NCI-H1105 (cell line): Measurements from ENCODE around the gene RBFOX1.

Experiments used
- DNase-seq: peaks from one replicate; lab custom pipeline; 2025; lab: John Stamatoyannopoulos, UW

Gene RBFOX1

DNA sequence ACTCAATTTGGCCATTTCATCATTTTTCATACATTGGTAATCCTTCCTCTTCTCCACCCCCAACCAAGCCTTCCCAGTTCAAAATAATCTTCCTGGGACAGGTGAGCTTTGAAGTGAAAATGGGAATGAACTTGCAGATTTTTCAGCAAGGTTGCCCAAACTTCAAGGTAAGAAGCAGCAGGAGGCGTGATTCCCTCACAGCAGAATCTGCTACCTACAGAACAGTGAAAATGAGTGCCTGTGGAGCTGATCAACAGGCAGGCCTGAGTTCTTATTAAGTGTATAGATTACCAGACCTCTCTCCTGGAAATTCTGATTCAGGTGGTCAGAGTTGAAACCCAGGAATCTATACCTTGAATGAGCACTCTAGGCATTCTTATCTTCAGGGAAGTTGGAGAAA lies 356.6 kb downstream of the RBFOX1 start:
- DNase-seq, result no peak

DNA sequence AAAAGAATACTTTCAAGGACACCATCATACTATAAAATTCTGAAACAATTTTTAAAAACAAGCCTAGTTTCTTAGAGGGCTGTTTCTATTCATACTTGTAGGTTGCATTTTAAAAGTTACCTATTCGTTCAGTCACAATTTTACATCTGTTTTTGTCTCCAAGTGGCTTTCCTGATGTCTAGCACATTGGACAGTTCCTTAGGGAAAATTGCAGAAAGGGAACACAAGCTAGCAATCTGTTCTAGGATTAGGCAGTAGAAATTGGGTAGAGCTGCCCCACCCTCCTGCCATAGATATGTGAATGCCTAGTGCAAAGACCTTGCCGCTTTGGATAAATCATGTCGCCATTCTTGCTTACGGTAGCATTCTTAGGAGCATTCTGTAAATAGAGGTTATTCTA lies 358.9 kb downstream of the RBFOX1 start:
- no peak for DNase-seq

DNA sequence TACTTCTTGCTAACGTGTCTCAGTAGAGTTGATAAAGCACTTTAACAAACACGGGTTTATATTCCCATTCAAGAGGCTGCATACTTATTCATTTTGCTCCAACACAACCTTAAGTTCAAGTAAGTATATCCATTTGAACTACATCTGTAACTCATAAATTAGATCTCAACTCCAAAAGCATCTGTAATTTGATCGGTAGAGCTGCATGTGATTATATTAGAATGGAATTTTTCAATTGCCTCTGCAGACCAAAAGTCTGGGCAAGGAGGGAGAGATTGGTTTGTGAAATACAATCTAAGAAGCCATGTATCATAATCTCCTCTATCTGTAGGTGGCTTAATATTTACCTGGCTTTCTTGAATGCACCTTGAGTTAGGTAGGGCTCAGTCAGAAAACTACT lies 371.0 kb downstream of the RBFOX1 start:
- no peak for DNase-seq

DNA sequence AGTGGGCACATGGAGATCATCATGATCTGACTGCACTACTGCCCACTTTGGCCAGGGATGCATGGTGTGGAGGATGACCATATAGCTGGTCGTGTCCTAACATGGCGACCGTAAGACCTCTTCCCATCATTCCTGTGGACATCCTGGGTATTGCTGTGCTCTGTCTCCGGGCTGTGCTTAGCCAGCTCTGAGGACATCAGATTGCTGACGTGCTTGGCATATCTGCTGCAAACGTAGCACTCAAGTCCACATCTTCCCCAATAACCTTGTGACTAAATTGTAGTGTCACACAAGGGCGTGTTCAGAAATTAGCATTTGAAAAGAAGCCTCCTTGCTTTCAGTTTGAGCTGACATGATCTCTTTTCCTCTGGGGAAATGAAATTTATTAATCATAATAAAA lies 373.2 kb downstream of the RBFOX1 start:
- no peak for DNase-seq

DNA sequence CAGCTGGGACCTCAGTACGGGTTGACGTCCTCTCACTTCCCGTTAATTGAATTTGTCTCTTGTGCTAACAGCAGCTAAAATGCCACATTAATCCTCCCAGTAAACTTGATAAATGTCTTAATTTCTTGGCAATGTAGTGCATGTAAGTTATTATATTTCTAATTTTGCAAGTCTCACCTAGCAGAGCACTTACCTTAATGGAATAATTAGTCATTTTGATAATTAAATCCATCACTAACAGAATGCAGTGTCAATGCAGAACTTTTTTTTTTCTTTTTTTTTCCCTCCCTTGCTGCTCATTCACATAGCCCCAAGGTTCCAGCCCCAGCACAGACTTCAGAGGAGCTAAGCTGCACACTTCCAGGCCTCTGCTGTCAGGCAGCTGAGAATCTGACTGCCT lies 376.5 kb downstream of the RBFOX1 start:
- DNase-seq, result no peak

DNA sequence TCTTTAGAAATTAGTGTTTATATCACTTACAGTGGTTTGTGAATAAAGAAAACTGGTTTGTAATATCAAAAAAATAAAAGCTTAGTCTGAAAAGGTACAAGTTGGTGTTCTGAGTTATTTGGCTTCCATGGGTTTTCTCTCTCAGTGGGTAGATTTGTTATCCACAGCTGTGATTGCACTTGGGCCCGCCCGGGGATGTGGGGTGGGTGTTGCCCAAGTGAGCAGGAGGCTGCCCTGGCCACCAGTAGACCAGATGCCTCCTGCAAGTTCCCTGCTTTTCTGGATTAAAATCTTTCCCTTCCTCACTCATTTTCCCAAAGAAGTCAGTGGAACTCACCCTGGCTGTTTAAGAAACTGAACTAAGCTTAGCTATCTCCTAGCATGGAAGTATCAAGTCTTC lies 380.6 kb downstream of the RBFOX1 start:
- no peak for DNase-seq

DNA sequence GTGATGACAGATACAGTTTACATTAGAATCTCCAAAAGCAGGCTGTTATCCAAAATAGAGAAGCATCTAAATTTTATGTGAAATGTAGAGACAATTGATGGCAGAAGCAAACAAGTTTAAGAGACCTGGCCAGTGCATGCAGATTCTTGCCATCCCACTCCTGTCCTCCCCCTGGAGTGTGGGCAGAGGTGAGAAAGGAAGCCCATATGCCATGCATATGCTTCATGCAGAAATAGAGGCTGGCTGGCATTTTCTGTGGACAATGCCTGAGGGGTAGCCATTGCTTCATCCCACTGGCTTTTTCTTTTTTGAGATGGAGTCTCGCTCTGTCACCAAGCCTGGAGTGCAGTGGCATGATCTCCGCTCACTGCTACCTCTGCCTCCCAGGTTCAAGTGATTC lies 382.1 kb downstream of the RBFOX1 start:
- DNase-seq, result no peak

DNA sequence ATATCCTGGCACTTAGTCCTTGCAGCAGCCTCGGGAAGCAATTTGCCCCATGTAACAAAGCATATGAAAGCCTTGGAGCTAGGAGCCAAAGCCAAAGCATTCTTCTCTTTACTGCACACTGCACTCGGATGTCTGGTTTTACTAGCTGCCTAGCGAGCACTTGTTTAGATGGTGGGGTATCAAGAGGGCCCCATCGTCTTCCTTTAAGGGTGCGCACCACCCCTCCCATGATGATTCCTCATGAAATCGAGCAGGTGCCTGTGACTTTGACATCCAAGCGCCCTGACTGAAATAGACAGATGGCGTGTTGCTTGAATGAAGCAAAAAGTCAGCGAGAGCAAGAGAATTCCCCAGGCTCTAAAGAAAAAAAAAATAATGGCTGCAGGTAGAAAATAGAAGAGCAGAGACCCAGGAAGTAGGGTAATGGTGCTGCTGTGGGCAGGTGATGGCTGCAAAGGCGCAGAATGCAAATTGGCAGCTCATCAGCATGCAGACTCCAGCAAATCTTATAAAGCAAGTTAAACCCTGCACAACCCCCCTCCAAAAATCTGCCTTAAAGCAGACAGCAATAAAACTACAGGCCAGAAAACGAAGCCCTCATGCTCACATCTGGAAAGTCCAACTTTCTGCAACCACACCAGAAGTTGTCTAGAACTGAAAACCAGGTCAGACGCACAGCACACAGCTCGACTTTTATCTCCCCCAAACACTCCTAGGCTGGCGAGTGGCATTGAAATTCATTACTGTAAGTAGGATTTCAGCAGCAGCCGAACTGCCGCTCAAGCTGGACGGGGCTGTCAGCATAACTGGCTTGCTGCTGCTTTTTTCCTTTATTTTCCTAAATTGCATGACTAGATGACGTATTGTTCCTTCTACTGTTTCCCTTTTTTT lies 384.3 kb downstream of the RBFOX1 start:
- no peak for DNase-seq

DNA sequence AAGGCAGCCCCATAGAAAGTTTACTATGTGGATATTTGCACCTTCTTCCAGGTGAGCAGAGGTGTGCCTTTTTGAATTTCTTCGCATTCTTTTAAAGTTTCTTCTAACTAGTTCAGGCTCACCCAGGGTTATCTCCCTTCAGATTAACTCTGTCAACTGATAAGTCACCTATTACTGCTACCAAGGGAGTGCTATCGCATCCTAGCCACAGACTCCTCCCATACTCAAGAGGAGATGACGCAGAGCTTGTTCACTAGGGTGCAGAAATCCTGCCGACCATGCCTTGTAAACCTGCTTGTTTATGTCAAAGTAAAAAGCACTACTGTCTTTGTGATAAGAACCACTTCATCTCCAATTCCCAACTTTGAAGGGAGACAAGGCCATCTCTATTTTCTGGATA lies 390.1 kb downstream of the RBFOX1 start:
- DNase-seq, result no peak

DNA sequence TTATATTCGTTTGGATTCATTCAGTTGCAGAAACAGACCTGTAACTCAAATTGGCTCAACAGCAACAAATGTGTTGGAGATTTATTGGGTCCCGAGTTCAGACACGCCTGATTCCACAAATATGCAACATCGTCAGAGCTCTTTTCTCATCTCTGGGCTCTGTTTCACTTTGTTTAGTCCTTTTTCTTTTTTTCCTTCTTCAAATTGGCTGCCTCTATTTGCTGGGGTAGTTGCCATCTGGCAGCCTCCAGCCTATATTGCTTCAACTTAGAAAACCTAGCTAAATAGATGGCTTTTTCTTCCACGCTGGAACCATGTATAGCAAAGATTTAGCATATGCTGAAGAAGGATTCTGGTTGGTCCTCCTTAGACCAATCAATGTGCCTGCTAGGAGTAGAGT lies 398.5 kb downstream of the RBFOX1 start:
- DNase-seq, result no peak

DNA sequence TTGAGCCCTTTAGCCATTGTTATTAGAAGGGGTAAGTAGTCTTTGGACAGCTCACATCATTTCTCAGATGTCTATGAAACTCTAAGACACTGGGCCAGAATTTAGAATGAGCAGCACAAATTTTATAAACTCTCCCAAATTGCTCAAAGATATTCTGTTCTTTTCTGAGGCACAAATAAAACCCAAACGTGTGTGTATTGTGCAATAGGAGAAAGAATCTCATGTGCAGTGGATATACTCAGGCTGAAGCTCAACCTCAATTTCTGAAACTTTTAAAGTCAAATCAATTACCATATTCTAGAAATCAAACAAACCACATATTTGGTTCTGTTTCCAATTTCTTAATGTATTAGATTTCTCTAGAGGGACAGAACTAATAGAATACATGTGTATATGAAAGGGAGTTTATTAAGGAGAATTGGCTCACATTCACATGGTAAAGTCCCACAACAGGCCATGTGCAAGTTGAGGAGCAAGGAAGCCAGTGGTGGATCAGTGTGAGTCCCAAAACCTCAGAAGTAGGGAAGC lies 403.6 kb downstream of the RBFOX1 start:
- no peak for DNase-seq

DNA sequence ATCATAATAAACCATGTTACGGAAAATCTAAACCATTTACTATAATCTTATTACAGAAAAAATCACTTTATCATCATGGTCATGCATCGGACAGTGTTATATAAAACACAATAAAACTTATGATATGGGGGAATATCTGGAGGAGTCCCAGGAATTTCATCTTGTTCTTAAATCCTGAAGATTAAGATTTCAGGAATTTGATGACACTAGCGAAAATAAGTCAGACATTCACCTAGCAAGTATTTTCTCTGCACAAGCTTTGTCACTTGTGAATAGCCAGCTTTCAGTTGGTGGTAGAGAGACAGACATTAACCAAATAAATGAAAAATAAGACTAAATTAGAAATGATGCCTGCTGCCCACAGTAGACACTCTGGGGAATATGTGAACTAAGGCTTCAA lies 410.0 kb downstream of the RBFOX1 start:
- DNase-seq, result no peak

DNA sequence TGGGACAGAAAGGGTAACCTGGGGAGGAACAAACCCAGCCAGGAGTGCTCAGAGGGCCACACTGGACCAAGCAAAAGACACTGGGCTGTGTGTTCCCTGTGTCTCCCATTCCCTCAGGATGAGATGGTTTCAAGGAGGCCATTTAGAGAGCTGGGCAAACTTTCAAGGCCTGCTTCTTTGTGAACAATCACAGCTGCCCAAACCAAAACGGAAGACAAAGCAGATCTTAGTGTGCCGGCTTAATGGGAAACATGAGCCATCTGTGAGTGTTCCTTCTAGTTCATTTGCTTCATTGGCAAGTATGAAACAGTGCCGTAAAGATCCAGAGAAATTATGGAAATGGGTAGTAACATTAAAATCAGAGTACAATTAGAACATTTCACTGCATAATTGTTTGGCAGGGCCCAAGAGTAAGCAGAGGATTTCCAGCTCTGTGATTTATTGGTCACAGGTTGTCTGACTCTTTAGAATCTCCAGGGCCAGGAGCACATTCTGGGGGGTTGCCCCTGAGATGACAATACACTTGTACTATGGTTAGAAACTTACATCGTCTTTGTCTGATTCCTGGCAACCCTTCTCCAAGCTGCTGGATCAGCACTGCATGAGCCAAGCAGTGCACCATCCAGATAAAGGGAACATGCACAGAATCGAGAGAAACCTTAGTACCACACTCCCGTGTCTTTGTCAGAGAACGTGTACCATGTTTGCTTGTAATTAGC lies 412.1 kb downstream of the RBFOX1 start:
- DNase-seq, result no peak

DNA sequence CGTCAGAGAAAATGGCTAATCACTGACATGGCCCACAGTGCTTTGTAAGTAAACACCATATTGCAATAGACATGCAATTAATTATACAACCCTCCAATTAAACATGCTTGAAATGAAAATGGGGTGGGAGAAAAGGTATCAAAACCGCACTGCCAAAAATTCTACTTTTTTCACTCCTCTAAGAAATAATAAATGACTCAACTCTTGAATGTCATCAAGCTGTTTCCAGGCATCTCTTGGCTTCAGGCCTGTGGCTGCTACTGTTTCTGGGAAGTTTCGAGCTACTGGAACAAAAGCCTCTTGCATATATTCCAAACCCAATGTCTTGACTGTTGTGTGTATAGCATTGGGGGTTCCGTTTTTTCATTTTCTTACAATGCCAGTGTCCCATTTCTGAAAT lies 412.6 kb downstream of the RBFOX1 start:
- no peak for DNase-seq

DNA sequence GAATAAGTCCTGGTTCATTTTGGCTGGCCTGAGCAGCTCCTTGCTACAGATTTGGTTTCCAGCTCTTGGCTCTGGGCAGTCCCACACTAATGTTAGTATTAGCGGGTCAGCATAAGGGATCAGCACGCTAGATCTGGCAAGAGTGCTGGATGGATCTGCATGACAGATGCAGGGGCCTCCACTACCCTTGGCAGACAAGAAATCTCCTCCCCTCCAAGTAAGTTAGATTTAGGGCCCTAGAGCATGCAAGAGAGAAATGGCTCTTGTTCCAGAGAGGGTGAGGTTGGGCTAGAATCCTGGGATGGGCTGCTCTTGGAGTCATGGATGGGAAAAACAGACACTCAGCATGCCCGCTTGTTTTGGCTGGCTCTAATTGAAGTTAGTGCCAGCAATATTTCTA lies 414.3 kb downstream of the RBFOX1 start:
- no peak for DNase-seq

DNA sequence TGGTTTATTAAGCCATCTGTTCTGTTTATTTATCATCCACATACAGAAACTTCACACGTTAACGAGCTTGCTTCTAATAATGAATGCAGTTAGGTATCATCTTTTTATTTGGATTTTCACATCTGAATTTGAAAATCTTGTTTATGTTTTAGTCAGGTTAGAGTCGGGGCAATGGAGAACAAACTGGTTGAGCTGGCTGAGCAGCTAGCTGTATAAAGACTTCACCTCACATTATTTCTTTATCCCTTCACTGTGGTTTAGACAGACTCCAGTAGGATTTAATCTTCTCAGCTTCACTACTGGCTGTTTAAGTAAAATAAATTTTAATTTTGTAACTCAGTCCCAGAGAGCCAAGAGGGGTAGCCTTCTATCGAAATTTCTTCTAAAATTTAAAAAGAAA lies 415.9 kb downstream of the RBFOX1 start:
- no peak for DNase-seq

DNA sequence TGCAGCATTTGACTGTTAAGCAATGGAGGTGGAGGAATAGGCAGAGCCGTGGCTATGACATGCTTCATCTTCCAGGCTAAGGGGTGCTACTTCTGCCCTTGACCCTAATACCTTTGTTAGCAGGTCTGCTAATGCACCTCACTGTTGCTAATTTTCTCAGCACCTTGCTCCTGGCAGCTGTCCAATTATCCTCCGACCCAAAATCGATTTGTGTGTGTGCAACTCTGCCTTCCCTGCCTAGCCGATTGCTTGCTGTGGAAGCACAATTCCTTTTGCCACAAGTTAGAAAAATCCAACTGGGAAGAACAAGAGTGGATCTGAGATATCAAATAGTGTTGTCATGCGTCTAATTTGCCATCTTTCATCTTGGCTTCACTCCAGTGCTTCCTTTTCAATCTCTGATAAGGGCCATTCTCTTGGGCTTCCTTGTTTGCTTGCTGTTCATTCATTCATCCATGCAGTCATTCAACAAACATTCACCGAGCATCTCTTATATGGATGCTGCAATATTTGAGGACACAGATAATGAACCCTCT lies 422.8 kb downstream of the RBFOX1 start:
- DNase-seq, result no peak
